Keratinocyte (primary cell): Measurements from ENCODE around the gene TP53RK. TPM values are rescaled to one million over a fixed set of nuclear protein-coding genes. Genes with fewer than 3 reads are reported as not detected.

Experiments used
- DNase-seq: peaks from one replicate; pipeline ENCODE4 v3.0.0-alpha.2; 2011; ENCODE audit warnings: low read depth, missing footprints, low spot score
- FAIRE-seq: peaks from 2 replicates; lab custom pipeline; 2011; peaks lifted over from hg19 to GRCh38; lab: Jason Lieb, UNC
- H2AFZ ChIP-seq: 2 replicates; pipeline ENCODE4 v1.6.0; 2012; ENCODE audit warnings: low read length, control low read depth, inconsistent platforms; ENCODE audit not compliant: control insufficient read depth
- H3K27ac ChIP-seq: 2 replicates; pipeline ENCODE4 v1.5.1; 2011; ENCODE audit warnings: low read length; ENCODE audit not compliant: control insufficient read depth, insufficient read depth
- H3K27me3 ChIP-seq: 3 replicates; pipeline ENCODE4 v1.6.0; 2011; ENCODE audit warnings: low read length; ENCODE audit not compliant: control insufficient read depth, insufficient read depth; ENCODE audit errors: extremely low read depth
- H3K36me3 ChIP-seq, 2 experiments: 2 replicates in 1 of 2; 3 replicates in 1 of 2; pipeline ENCODE4 v1.5.1; 2011; ENCODE audit warnings: low read length in 2 of 2, mild to moderate bottlenecking in 1 of 2; ENCODE audit not compliant: control insufficient read depth in 2 of 2, insufficient read depth in 2 of 2; ENCODE audit errors: extremely low read depth in 1 of 2
- H3K4me1 ChIP-seq: 3 replicates; pipeline ENCODE4 v1.5.1; 2011; ENCODE audit warnings: low read length; ENCODE audit not compliant: control insufficient read depth, insufficient read depth; ENCODE audit errors: extremely low read depth
- H3K4me2 ChIP-seq: 3 replicates; pipeline ENCODE4 v1.6.0; 2011; ENCODE audit warnings: low read depth, low read length; ENCODE audit not compliant: control insufficient read depth, insufficient read depth; ENCODE audit errors: extremely low read depth
- H3K4me3 ChIP-seq, 3 experiments: fragments of 200-600 bp in 1 of 3; sonication (generic) in 1 of 3; 2 replicates in 2 of 3; 3 replicates in 1 of 3; pipeline ENCODE4 v1.5.1; 2011 to 2016; ENCODE audit warnings: low read length in 3 of 3, mild to moderate bottlenecking in 3 of 3, control low read depth in 2 of 3, inconsistent platforms in 1 of 3, low read depth in 1 of 3, mixed read lengths in 1 of 3, mixed run types in 1 of 3, moderate library complexity in 1 of 3; ENCODE audit not compliant: control insufficient read depth in 2 of 3, insufficient read depth in 2 of 3; ENCODE audit errors: extremely low read depth in 1 of 3
- H3K79me2 ChIP-seq: 2 replicates; pipeline ENCODE4 v1.6.0; 2012; ENCODE audit warnings: low read length; ENCODE audit not compliant: control insufficient read depth, insufficient read depth
- H3K9ac ChIP-seq: 3 replicates; pipeline ENCODE4 v1.6.0; 2011; ENCODE audit warnings: low read length; ENCODE audit not compliant: control insufficient read depth, insufficient read depth; ENCODE audit errors: extremely low read depth
- H3K9me1 ChIP-seq: 3 replicates; pipeline ENCODE4 v1.6.0; 2011; ENCODE audit warnings: low read length; ENCODE audit not compliant: control insufficient read depth, insufficient read depth; ENCODE audit errors: extremely low read depth
- H3K9me3 ChIP-seq: 2 replicates; pipeline ENCODE4 v1.5.1; 2012; ENCODE audit warnings: low read depth, low read length; ENCODE audit not compliant: control insufficient read depth
- H4K20me1 ChIP-seq: 3 replicates; pipeline ENCODE4 v1.6.0; 2011; ENCODE audit warnings: low read length; ENCODE audit not compliant: control insufficient read depth, insufficient read depth; ENCODE audit errors: extremely low read depth
- CTCF ChIP-seq, 3 experiments: IDR thresholded peaks in 1 of 3; conservative IDR thresholded peaks in 1 of 3; optimal IDR thresholded peaks in 1 of 3; 2 replicates in 2 of 3; 3 replicates in 1 of 3; pipeline versions ENCODE3 to v1.5.1; 2011; ENCODE audit warnings: low read length in 3 of 3, mild to moderate bottlenecking in 3 of 3, moderate library complexity in 2 of 3, control low read depth in 1 of 3, inconsistent platforms in 1 of 3; ENCODE audit not compliant: insufficient read depth in 2 of 3; ENCODE audit errors: extremely low read depth in 1 of 3
- EZH2 ChIP-seq: IDR thresholded peaks from one replicate; pipeline ENCODE4 v1.6.1; 2012; ENCODE audit warnings: inconsistent platforms, mild to moderate bottlenecking, low read length, moderate library complexity
- dilution Hi-C: fragments of 300-500 bp; cut with MboI; formaldehyde crosslinking; loops from one replicate; pipeline ENCODE4 v1.7.0; 2020; ENCODE audit warnings: low sequenced_read_pairs; ENCODE audit not compliant: extremely low pct_ligation_motif_present
- polyA plus RNA-seq, 5 experiments: library from polyadenylated mRNA; depleted of rRNA in 3 of 5; stranded (reverse) in 3 of 5; stranded (forward) in 1 of 5; unstranded in 1 of 5; fragments of >200 nt; gene quantifications; 1 replicate in 1 of 5; 2 replicates in 3 of 5; 3 replicates in 1 of 5; pipeline versions ENCODE4 v1.2.1 to v1.2.3, GENCODE V29; 2011 to 2012; ENCODE audit warnings: missing spikeins in 2 of 5, low read depth in 1 of 5, low replicate concordance in 1 of 5

TP53RK gene
- polyA plus RNA-seq, 1 donor (not counting 4 experiments of a cell fraction or from before 2014, with no cell fraction given), result 15.9 TPM

- no peaks in the 10 kb centered on the region for H3K9me1 ChIP-seq
- H3K9ac ChIP-seq, result no peak overlapping the region
- no peak for DNase-seq
- no peaks in the 10 kb centered on the region for H4K20me1 ChIP-seq
- H3K79me2 ChIP-seq, result no peaks in the 10 kb centered on the region
- H3K27me3 ChIP-seq, result peaks cover 29% of the 10 kb centered on the region
- dilution Hi-C loops, result no loop called here
- H3K9me3 ChIP-seq, result peaks cover 2% of the 10 kb centered on the region
- H3K36me3 ChIP-seq, result no peaks in the 10 kb centered on the region
- TF ChIP-seq EZH2 (no peak), CTCF (optimal IDR thresholded peaks at IDR 0.05 in 1 of 3, IDR thresholded peaks at IDR 0.05 in 1 of 3, conservative IDR thresholded peaks at IDR 0.05 in 1 of 3; ENCODE audit: extremely low read depth in 1 of 3, insufficient read depth in 2 of 3, low read length in 3 of 3) (no peak)
- H2AFZ ChIP-seq, result no peak overlapping the region
- no peak for FAIRE-seq
- no peaks in the 10 kb centered on the region for H3K4me1 ChIP-seq
- H3K27ac ChIP-seq, result no peak overlapping the region
- no peak overlapping the region for H3K4me3 ChIP-seq
- no peak overlapping the region for H3K4me2 ChIP-seq
Measured at GRCh38 chr20:46706242-46706641, 17.0 kb upstream of the TP53RK start.

- H3K9ac ChIP-seq, result no peak overlapping the region
Measured at GRCh38 chr20:46705378-46705729, 16.1 kb upstream of the TP53RK start.

More at GRCh38 chr20:46705378-46705729, 16.1 kb upstream of the TP53RK start:
- Histone ChIP-seq H3K9me3 (peaks cover 2% of the 10 kb centered on the region), H4K20me1 (no peaks in the 10 kb centered on the region), H3K9me1 (no peaks in the 10 kb centered on the region), H2AFZ (no peak overlapping the region), H3K79me2 (no peaks in the 10 kb centered on the region), H3K27me3 (peaks cover 20% of the 10 kb centered on the region), H3K36me3 (no peaks in the 10 kb centered on the region), H3K4me2 (no peak overlapping the region), H3K4me3 (no peak overlapping the region), H3K4me1 (no peaks in the 10 kb centered on the region), H3K27ac (no peak overlapping the region)
- no peak for FAIRE-seq
- TF ChIP-seq EZH2, result no peak
- no peak for TF ChIP-seq CTCF (optimal IDR thresholded peaks at IDR 0.05 in 1 of 3, IDR thresholded peaks at IDR 0.05 in 1 of 3, conservative IDR thresholded peaks at IDR 0.05 in 1 of 3; ENCODE audit: extremely low read depth in 1 of 3, insufficient read depth in 2 of 3, low read length in 3 of 3)
- no peak for DNase-seq
- dilution Hi-C loops, result no loop called here
